HG03025 (cell line): Measurements from ENCODE around the gene ALMS1.

Experiments
- ATAC-seq: cut with Tn5 transposase; IDR thresholded peaks from one replicate; pipeline ENCODE4 v1.9.1; 2021; ENCODE audit warnings: mild to moderate bottlenecking, moderate library complexity; ENCODE audit not compliant: unreplicated experiment, low FRiP score

Gene ALMS1

DNA sequence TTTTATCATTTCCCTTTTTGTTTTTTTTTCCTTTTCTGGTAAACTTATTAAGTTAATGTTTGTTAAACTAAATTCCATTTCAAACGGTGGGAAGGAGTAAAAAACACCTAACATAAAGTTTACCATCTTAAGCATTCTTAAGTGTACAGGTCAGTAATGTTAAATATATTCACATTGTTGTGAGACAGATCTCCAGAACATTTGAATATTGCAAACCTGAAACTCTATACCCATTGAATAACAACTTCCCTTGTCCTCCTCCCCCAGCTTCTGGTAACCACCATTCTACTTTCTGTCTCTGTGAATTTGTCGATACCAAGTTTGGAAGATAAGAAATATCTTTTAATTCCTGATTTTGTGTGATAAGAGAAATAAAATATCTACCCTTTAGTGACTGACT lies 268.5 kb downstream of the ALMS1 start:
- no peak for ATAC-seq
